Left ventricle myocardium inferior (tissue), 1 donor: ENCODE results near the gene OSER1. TPM values are rescaled to one million over a fixed set of nuclear protein-coding genes. Genes with fewer than 3 reads are reported as not detected.
"Not testable (repeated sequence)": the region's sequence is repeated elsewhere in the genome, so short reads cannot be mapped to it uniquely, and the experiment has no call there.

Source experiments
- DNase-seq: peaks from one replicate; pipeline ENCODE4 v3.0.0-alpha.2; 2020
- H3K27ac ChIP-seq: fragments of 200-600 bp; replicated peaks from 2 replicates; pipeline ENCODE4 v1.8.0; 2021
- H3K27me3 ChIP-seq: fragments of 200-600 bp; 2 replicates; pipeline ENCODE4 v1.8.0; 2021; ENCODE audit warnings: low read depth
- H3K36me3 ChIP-seq: fragments of 200-600 bp; 2 replicates; pipeline ENCODE4 v1.8.0; 2021
- H3K4me1 ChIP-seq: fragments of 200-600 bp; 2 replicates; pipeline ENCODE4 v1.8.0; 2021
- H3K4me3 ChIP-seq: fragments of 200-600 bp; 2 replicates; pipeline ENCODE4 v1.8.0; 2021; ENCODE audit warnings: mild to moderate bottlenecking, moderate library complexity
- H3K9me3 ChIP-seq: fragments of 200-600 bp; replicated peaks from 2 replicates; pipeline ENCODE4 v1.8.0; 2021
- intact Hi-C: fragments of 100-400 bp; cut with micrococcal nuclease; formaldehyde crosslinking; loops from one replicate; pipeline ENCODE4 v1.11.0; 2022
- total RNA-seq: library from RNA; stranded (reverse); fragmentation: NEBNext Ultra II Directional; extraction: Animal tissue kit (Norgen Biotek cat#: 25700); gene quantifications from one replicate; pipeline ENCODE4 v1.2.1, GENCODE V29; 2021
- TF ChIP-seq, protein P1 (sequence below): fragments of 200-600 bp; IDR thresholded peaks from 2 replicates; pipeline ENCODE4 v1.8.0; 2021; ENCODE audit warnings: antibody characterized with exemption, mild to moderate bottlenecking, borderline replicate concordance
- donor health status: DM: no; HTN: yes; CAD: no; lungs with severe emphysema.

OSER1 gene
- total RNA-seq, 1 donor from 2014 or later, result 34.0 TPM

DNA sequence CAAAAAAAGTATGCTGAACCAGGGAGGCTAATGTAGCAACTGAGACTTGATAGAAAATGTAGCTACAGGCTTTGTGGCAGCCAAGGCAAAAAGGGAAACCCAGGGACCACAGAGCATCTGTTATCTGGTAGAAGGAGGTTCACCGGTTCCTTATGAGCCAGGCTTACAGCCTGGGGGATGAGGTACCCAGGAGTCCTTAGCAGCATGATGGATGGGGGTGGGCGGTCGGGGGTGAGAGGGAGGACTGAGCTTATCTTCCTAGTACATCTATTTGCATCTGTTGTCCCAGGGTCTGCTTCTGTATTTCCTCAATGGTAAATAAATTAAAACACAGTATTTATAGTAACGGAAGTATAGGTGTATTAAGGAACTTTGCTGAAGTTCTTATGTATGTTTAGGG lies 35.4 kb upstream of the OSER1 start:
- Histone ChIP-seq H3K27ac (no peak overlapping the region), H3K27me3 (no peaks in the 10 kb centered on the region), H3K4me1 (peaks cover 14% of the 10 kb centered on the region), H3K4me3 (no peak overlapping the region), H3K9me3 (peaks cover 3% of the 10 kb centered on the region), H3K36me3 (no peaks in the 10 kb centered on the region)
- TF ChIP-seq, protein P1, sequence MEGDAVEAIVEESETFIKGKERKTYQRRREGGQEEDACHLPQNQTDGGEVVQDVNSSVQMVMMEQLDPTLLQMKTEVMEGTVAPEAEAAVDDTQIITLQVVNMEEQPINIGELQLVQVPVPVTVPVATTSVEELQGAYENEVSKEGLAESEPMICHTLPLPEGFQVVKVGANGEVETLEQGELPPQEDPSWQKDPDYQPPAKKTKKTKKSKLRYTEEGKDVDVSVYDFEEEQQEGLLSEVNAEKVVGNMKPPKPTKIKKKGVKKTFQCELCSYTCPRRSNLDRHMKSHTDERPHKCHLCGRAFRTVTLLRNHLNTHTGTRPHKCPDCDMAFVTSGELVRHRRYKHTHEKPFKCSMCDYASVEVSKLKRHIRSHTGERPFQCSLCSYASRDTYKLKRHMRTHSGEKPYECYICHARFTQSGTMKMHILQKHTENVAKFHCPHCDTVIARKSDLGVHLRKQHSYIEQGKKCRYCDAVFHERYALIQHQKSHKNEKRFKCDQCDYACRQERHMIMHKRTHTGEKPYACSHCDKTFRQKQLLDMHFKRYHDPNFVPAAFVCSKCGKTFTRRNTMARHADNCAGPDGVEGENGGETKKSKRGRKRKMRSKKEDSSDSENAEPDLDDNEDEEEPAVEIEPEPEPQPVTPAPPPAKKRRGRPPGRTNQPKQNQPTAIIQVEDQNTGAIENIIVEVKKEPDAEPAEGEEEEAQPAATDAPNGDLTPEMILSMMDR, result no peak
- no peak for DNase-seq
- intact Hi-C loops, result no loop called here

DNA sequence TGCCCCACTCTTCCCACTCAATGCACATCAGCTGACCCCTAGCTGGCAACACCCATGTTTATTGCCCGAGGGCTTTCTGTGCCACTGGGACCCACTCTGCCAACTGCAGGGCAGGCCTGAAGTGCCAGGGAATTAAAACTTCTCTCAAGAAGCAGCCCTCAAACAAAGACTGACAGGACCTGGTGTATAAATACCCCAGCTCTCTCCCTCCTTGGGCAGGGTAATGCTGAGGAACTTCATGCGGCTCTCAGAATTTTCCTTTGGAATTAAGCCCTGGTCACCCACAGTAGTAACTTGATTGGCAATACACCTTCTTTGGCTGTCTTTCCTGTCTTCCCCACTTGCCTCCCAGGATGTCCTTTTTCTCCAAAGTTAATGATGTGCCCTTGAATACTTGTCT lies 31.2 kb upstream of the OSER1 start:
- H3K36me3 ChIP-seq, result no peaks in the 10 kb centered on the region
- no peak overlapping the region for H3K4me3 ChIP-seq
- no peak overlapping the region for H3K27ac ChIP-seq
- H3K27me3 ChIP-seq, result no peaks in the 10 kb centered on the region
- H3K9me3 ChIP-seq, result peaks cover 3% of the 10 kb centered on the region
- no peak for DNase-seq
- intact Hi-C loops, result no loop called here
- H3K4me1 ChIP-seq, result peaks cover under 1% of the 10 kb centered on the region
- TF ChIP-seq, protein P1, result no peak

DNA sequence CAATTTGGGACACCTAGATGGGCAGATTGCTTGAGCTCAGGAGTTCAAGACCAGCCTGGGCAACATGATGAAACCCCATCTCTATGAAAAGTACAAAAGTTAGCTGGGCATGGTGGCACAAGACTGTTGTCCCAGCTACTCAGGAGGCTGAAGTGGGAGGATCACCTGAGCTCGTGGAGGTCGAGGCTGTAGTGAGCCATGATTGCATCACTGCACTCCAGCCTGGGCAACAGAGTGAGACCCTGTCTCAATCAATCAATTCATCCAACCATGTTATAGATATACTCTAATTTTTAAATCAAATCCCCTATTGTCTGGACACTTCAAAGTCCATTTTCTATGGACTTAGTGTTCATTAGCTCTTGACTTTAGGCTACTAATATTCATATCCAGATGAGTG lies 26.3 kb upstream of the OSER1 start:
- H3K27me3 ChIP-seq, H3K36me3 ChIP-seq, intact Hi-C loops, H3K9me3 ChIP-seq, DNase-seq, H3K4me1 ChIP-seq, H3K27ac ChIP-seq, H3K4me3 ChIP-seq: not testable (repeated sequence)

DNA sequence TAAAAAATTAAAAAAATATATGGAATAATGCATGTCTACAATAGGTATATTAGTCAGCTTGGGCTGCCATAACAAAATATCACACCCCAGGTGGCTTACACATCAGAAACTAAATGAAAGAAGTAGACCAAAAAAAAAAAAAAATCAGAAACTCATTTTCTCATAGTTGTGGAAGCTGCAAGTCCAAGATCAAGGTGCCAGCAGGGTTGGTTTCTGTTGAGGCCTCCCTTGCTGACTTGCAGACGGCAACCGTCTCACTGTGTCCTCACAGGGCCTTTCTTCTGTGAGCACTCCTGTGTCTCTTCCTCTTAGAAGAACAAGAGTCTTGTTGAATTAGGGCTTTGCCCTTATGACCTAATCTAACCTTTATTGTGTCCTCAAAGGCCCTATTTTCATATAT lies 25.1 kb upstream of the OSER1 start:
- DNase-seq, result no peak
- intact Hi-C loops, result no loop called here
- Histone ChIP-seq H3K27me3 (no peaks in the 10 kb centered on the region), H3K36me3 (no peaks in the 10 kb centered on the region), H3K9me3 (no peaks in the 10 kb centered on the region), H3K4me3 (no peak overlapping the region), H3K4me1 (no peaks in the 10 kb centered on the region), H3K27ac (no peak overlapping the region)
- TF ChIP-seq, protein P1, result no peak

DNA sequence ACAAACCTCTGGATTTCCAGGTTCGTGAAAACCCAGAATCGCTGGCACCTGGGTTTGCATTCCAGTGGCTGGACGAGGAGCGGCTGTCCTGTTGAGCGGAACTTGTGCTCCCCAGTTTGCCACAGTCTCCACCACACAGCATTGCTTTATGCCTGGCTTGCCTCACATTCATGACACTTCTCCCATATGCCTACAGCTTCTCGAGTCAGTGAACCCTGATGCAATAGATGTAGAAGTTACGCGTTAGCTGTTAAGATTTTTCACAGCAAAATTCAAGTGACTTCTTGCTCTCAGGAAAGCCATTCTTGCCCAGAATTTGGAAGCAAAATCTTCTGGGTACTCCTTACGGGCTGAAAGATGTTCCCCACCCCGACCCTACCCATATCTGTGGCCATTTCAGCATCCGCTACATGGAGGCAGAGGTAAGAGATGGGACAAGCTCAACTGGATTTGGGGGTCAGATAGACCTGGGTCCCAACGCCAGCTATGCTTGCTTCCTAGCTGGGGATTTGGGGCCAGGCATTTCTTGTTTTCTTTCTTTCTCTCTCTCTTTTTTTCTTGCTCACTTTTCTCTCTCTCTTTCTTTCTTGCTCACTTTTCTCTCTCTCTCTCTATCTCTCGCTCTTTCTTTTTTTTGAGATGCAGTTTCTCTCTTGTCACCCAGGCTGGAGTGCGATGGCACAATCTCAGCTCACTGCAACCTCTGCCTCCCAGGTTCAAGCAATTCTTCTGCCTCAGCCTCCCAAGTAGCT lies 24.2 kb upstream of the OSER1 start:
- TF ChIP-seq, protein P1, result no peak
- H3K27me3 ChIP-seq, result no peaks in the 10 kb centered on the region
- no peaks in the 10 kb centered on the region for H3K36me3 ChIP-seq
- DNase-seq, result no peak
- H3K27ac ChIP-seq, result no peak overlapping the region
- no peak overlapping the region for H3K4me3 ChIP-seq
- H3K4me1 ChIP-seq, result no peaks in the 10 kb centered on the region
- no peaks in the 10 kb centered on the region for H3K9me3 ChIP-seq
- intact Hi-C loops, result no loop called here

DNA sequence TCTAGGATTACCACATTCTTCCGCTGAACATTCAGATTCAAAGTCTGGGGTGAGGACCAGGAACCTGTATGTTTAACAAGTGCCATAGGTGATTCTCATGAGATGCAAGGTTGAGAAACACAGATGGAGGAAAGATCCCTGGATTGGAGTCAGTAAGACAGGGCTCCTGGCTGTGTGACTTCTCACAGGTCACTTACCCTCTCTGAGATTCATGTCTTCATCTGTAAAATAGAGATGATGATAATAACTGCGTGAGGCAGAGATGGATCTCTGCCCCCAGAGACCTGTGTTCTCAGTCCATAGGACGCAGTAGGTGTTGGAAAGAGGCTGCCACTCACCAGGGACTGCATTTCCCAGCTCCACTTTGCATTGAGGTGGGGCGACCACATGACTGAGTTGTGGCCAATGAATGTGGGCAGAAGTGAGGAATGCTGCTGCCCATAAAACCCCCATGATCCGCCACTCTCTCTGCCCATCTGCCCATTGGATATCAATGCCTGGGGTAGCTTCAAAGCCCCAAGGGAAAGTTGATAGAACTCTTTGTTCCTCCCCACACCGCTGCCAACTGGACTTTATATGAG lies 23.0 kb upstream of the OSER1 start:
- intact Hi-C loops, result no loop called here
- Histone ChIP-seq H3K27me3 (no peaks in the 10 kb centered on the region), H3K9me3 (no peaks in the 10 kb centered on the region), H3K4me3 (no peak overlapping the region), H3K4me1 (peaks cover 2% of the 10 kb centered on the region), H3K27ac (no peak overlapping the region), H3K36me3 (no peaks in the 10 kb centered on the region)
- DNase-seq, result no peak
- TF ChIP-seq, protein P1, result no peak

DNA sequence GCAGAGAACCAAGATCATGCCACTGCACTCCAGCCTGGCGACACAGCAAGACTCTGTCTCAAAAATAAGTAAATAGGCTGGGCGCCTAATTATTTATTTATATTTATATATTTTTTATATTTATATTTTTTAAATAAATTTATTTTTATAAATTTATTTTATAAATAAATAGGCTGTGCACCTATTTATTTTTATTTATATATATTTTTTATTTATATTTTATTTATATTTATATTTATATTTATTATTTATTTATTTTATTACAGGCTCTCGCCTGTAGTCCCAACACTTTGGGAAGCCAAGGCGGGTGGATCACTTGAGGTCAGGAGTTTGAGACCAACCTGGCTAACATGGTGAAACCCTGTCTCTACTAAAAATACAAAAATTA lies 21.9 kb upstream of the OSER1 start:
- H3K4me3 ChIP-seq, DNase-seq, H3K27ac ChIP-seq, H3K27me3 ChIP-seq, intact Hi-C loops, H3K9me3 ChIP-seq, H3K4me1 ChIP-seq, H3K36me3 ChIP-seq: not testable (repeated sequence)
